GM19099 (cell line): Measurements from ENCODE around the gene DDA1.

Source experiments
- POLR2A ChIP-seq: IDR thresholded peaks from 3 replicates; pipeline ENCODE4 v1.6.1; 2011; ENCODE audit warnings: low read depth; ENCODE audit not compliant: insufficient read length; ENCODE audit errors: extremely low read depth

The DDA1 gene

GRCh38 chr19:17304386-17305215, 4.8 kb upstream of the DDA1 start:
- no peak for TF ChIP-seq POLR2A

- no peak for TF ChIP-seq POLR2A
Observed at GRCh38 chr19:17305216-17305516, 4.2 kb upstream of the DDA1 start.

- peak; percentile 72 for TF ChIP-seq POLR2A
Observed at GRCh38 chr19:17305517-17306284, 3.7 kb upstream of the DDA1 start, which contains the start of gene MRPL34. TSS of gene MRPL34 (plus strand) at chr19:17305872. CDS start at chr19:17305893, 21 bp downstream.

GRCh38 chr19:17306285-17306714, 3.1 kb upstream of the DDA1 start:
- no peak for TF ChIP-seq POLR2A

GRCh38 chr19:17307876-17308377, 1.4 kb upstream of the DDA1 start:
- TF ChIP-seq POLR2A: no peak

GRCh38 chr19:17309965-17310461, 650 bp downstream of the DDA1 start:
- TF ChIP-seq POLR2A: no peak

GRCh38 chr19:17311455-17312188, 2.3 kb downstream of the DDA1 start:
- TF ChIP-seq POLR2A: no peak

- no peak for TF ChIP-seq POLR2A
Observed at GRCh38 chr19:17312189-17313113, 3.1 kb downstream of the DDA1 start.

GRCh38 chr19:17314007-17314593, 4.7 kb downstream of the DDA1 start:
- no peak for TF ChIP-seq POLR2A

- no peak for TF ChIP-seq POLR2A
Observed at GRCh38 chr19:17318966-17319365, 9.6 kb downstream of the DDA1 start.

- TF ChIP-seq POLR2A: no peak
Observed at GRCh38 chr19:17319473-17320238, 10.3 kb downstream of the DDA1 start.

- no peak for TF ChIP-seq POLR2A
Observed at GRCh38 chr19:17320435-17320834, 11.1 kb downstream of the DDA1 start.
